NT2/D1 (cell line): Measurements from ENCODE around the gene CDH13.

Experiments
- SUZ12 ChIP-seq: IDR thresholded peaks from 2 replicates; pipeline ENCODE4 v1.6.1; 2011; ENCODE audit not compliant: insufficient read length, insufficient read depth; ENCODE audit errors: extremely low read depth
- ZNF274 ChIP-seq: IDR thresholded peaks from 2 replicates; pipeline ENCODE4 v1.6.1; 2011; ENCODE audit warnings: mild to moderate bottlenecking, low read depth, low read length

DNA sequence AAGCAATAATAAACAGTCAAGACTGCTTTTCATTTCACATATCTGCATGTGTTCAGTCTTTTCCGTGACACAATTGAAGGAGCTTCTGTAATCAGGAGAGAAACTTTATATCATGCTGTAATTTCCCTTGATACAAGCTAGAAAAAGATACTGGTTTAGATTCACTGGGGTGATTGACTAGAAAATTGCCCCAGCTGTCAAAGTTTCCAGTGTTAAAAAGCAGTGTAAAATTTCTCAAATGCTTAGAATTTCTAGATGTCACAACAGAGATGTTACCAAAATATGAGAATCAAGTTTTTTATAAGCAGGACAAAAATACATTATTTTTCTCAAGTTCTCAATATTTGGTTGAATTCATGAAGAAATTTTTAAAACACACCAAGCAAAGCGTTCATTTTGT lies 888.6 kb downstream of the CDH13 start:
- TF ChIP-seq SUZ12 (no peak), ZNF274 (no peak)
